ENCODE data around the gene SESN2.

The SESN2 gene

GRCh38 chr1:28282426-28283407, 23.4 kb downstream of the SESN2 start:
- DNase-seq (ENCODE audit: low read depth), result no peak

- DNase-seq (ENCODE audit: low read depth), result no peak
These were observed 26.8 kb downstream of the SESN2 start for GRCh38 chr1:28286111-28286510.

- DNase-seq (ENCODE audit: low read depth), result no peak
These were observed 29.2 kb downstream of the SESN2 start for GRCh38 chr1:28288487-28288886.

GRCh38 chr1:28290851-28291250, 31.5 kb downstream of the SESN2 start:
- no peak for DNase-seq (ENCODE audit: low read depth)

- DNase-seq (ENCODE audit: low read depth), result no peak
These were observed 32.4 kb downstream of the SESN2 start for GRCh38 chr1:28291711-28292110.

- DNase-seq (ENCODE audit: low read depth), result no peak
These were observed 36.6 kb downstream of the SESN2 start for GRCh38 chr1:28295936-28296335.

- no peak for DNase-seq (ENCODE audit: low read depth)
These were observed 37.3 kb downstream of the SESN2 start for GRCh38 chr1:28296401-28297261.

GRCh38 chr1:28297826-28298225, 38.5 kb downstream of the SESN2 start:
- DNase-seq (ENCODE audit: low read depth), result no peak

- no peak for DNase-seq (ENCODE audit: low read depth)
These were observed 39.1 kb downstream of the SESN2 start for GRCh38 chr1:28298438-28298837.

- no peak for DNase-seq (ENCODE audit: low read depth)
These were observed 42.3 kb downstream of the SESN2 start for GRCh38 chr1:28301368-28302174.

GRCh38 chr1:28302247-28302646, 42.9 kb downstream of the SESN2 start:
- no peak for DNase-seq (ENCODE audit: low read depth)

GRCh38 chr1:28306301-28306949, 47.1 kb downstream of the SESN2 start:
- DNase-seq (ENCODE audit: low read depth), result no peak

- DNase-seq (ENCODE audit: low read depth), result no peak
These were observed 49.4 kb downstream of the SESN2 start for GRCh38 chr1:28308750-28309149.

- no peak for DNase-seq (ENCODE audit: low read depth)
These were observed 50.4 kb downstream of the SESN2 start for GRCh38 chr1:28309702-28310101.

GRCh38 chr1:28313702-28314546, 54.6 kb downstream of the SESN2 start:
- DNase-seq (ENCODE audit: low read depth), result no peak

GRCh38 chr1:28314547-28314941, 55.2 kb downstream of the SESN2 start:
- no peak for DNase-seq (ENCODE audit: low read depth)

GRCh38 chr1:28317014-28317413, 57.7 kb downstream of the SESN2 start:
- DNase-seq (ENCODE audit: low read depth), result no peak

- no peak for DNase-seq (ENCODE audit: low read depth)
These were observed 62.9 kb downstream of the SESN2 start for GRCh38 chr1:28322194-28322593.

GRCh38 chr1:28323720-28324119, 64.4 kb downstream of the SESN2 start:
- no peak for DNase-seq (ENCODE audit: low read depth)

GRCh38 chr1:28326515-28326914, 67.2 kb downstream of the SESN2 start:
- DNase-seq (ENCODE audit: low read depth), result no peak

- DNase-seq (ENCODE audit: low read depth), result no peak
These were observed 67.7 kb downstream of the SESN2 start for GRCh38 chr1:28326984-28327383.

Data from T-helper 22 cell (primary cell).